Bronchial epithelial cell (primary cell): Measurements from ENCODE around the gene CD52. TPM values are rescaled to one million over a fixed set of nuclear protein-coding genes. Genes with fewer than 3 reads are reported as not detected.
A peak's percentile ranks its signal among the peaks of the same experiment; 100 is the strongest.

Experiments
- DNase-seq: peaks from one replicate; pipeline ENCODE4 v3.0.0-alpha.2; 2010; ENCODE audit warnings: low read depth
- FAIRE-seq: peaks from 2 replicates; lab custom pipeline; 2011; peaks lifted over from hg19 to GRCh38; lab: Jason Lieb, UNC
- H3K27me3 ChIP-seq: 2 replicates; pipeline ENCODE4 v1.5.1; 2011; ENCODE audit warnings: low read length; ENCODE audit not compliant: control insufficient read depth, insufficient read depth
- H3K36me3 ChIP-seq: 2 replicates; pipeline ENCODE4 v1.5.1; 2011; ENCODE audit warnings: low read length; ENCODE audit not compliant: control insufficient read depth, insufficient read depth
- H3K4me3 ChIP-seq: 2 replicates; pipeline ENCODE4 v1.5.1; 2011; ENCODE audit warnings: mild to moderate bottlenecking, low read depth, low read length, control low read depth
- total RNA-seq: library from RNA; depleted of rRNA; stranded (reverse); fragments of >200 nt; gene quantifications from 2 replicates; pipeline ENCODE4 v1.2.1, GENCODE V29; 2014
- TF ChIP-seq, protein P1 (sequence below): IDR thresholded peaks from 2 replicates; pipeline ENCODE4 v1.5.1; 2011; ENCODE audit warnings: mild to moderate bottlenecking, moderate library complexity, low read length, control low read depth, inconsistent platforms; ENCODE audit not compliant: insufficient read depth, severe bottlenecking

CD52 gene
- total RNA-seq, 1 donor from 2014 or later = not detected

- Histone ChIP-seq H3K27me3 (peaks cover 3% of the 10 kb centered on the region), H3K36me3 (no peaks in the 10 kb centered on the region), H3K4me3 (no peak overlapping the region)
- TF ChIP-seq, protein P1, sequence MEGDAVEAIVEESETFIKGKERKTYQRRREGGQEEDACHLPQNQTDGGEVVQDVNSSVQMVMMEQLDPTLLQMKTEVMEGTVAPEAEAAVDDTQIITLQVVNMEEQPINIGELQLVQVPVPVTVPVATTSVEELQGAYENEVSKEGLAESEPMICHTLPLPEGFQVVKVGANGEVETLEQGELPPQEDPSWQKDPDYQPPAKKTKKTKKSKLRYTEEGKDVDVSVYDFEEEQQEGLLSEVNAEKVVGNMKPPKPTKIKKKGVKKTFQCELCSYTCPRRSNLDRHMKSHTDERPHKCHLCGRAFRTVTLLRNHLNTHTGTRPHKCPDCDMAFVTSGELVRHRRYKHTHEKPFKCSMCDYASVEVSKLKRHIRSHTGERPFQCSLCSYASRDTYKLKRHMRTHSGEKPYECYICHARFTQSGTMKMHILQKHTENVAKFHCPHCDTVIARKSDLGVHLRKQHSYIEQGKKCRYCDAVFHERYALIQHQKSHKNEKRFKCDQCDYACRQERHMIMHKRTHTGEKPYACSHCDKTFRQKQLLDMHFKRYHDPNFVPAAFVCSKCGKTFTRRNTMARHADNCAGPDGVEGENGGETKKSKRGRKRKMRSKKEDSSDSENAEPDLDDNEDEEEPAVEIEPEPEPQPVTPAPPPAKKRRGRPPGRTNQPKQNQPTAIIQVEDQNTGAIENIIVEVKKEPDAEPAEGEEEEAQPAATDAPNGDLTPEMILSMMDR = no peak
- DNase-seq = no peak
- FAIRE-seq = peak; percentile 36
Measured at GRCh38 chr1:26368486-26368885, 50.7 kb downstream of the CD52 start.

Other genes with a start within 250 kb of the CD52 start
- 8.4 and 8.7 TPM in 2 replicates for gene PDIK1L, start 206.1 kb upstream of the CD52 start, total RNA-seq
- not detected in 2 replicates for gene FAM110D, start 158.9 kb upstream of the CD52 start, total RNA-seq
- not detected in 2 replicates for gene C1orf232, start 149.0 kb upstream of the CD52 start, total RNA-seq
- gene ZNF593, start 148.1 kb upstream of the CD52 start, total RNA-seq = 53.0 and 66.9 TPM in 2 replicates
- not detected in 2 replicates for gene ZNF593OS, start 146.1 kb upstream of the CD52 start, total RNA-seq
- 11.8 and 15.8 TPM in 2 replicates for gene CNKSR1, start 140.5 kb upstream of the CD52 start, total RNA-seq
- gene CATSPER4, start 127.4 kb upstream of the CD52 start, total RNA-seq = under 0.01 TPM in 2 replicates
- gene CEP85, start 83.8 kb upstream of the CD52 start, total RNA-seq = 8.1 and 8.4 TPM in 2 replicates
- gene SH3BGRL3, start 37.9 kb upstream of the CD52 start, total RNA-seq = 14.5 and 28.7 TPM in 2 replicates
- 2.6 and 3.1 TPM in 2 replicates for gene UBXN11, start 11.3 kb upstream of the CD52 start, total RNA-seq
- gene CRYBG2, start 36.2 kb downstream of the CD52 start, total RNA-seq = 19.5 and 67.7 TPM in 2 replicates
- not detected in 2 replicates for gene ZNF683, start 54.8 kb downstream of the CD52 start, total RNA-seq
- gene LIN28A, start 92.9 kb downstream of the CD52 start, total RNA-seq = not detected in 2 replicates
- gene DHDDS, start 114.4 kb downstream of the CD52 start, total RNA-seq = 55.3 and 64.9 TPM in 2 replicates
- 87.9 and 283 TPM in 2 replicates for gene HMGN2, start 154.5 kb downstream of the CD52 start, total RNA-seq
- 35.5 and 61.3 TPM in 2 replicates for gene RPS6KA1, start 211.8 kb downstream of the CD52 start, total RNA-seq